KMS-11 (cell line): Measurements from ENCODE around the gene TRIM62.

ENCODE experiments used
- H2AFZ ChIP-seq: fragments of 200-600 bp; sonication (generic); 2 replicates; pipeline ENCODE4 v1.6.1; 2016; ENCODE audit warnings: antibody characterized with exemption, mixed run types, low read depth
- H3K27ac ChIP-seq: fragments of 200-600 bp; sonication (generic); 2 replicates; pipeline ENCODE4 v1.6.1; 2016; ENCODE audit warnings: mild to moderate bottlenecking, mixed run types
- H3K27me3 ChIP-seq: fragments of 200-600 bp; sonication (generic); 2 replicates; pipeline ENCODE4 v1.6.1; 2017; ENCODE audit warnings: mild to moderate bottlenecking, low read depth, mixed run types, moderate library complexity; ENCODE audit not compliant: insufficient read depth
- H3K36me3 ChIP-seq: fragments of 200-600 bp; sonication (generic); 2 replicates; pipeline ENCODE4 v1.6.1; 2017; ENCODE audit warnings: mild to moderate bottlenecking, mixed run types; ENCODE audit not compliant: insufficient read depth
- H3K4me1 ChIP-seq: fragments of 200-600 bp; sonication (generic); 2 replicates; pipeline ENCODE4 v1.6.1; 2016; ENCODE audit warnings: mild to moderate bottlenecking, low read depth, mixed run types; ENCODE audit not compliant: poor library complexity, severe bottlenecking
- H3K4me2 ChIP-seq: fragments of 200-600 bp; sonication (generic); 2 replicates; pipeline ENCODE4 v1.7.0; 2016; ENCODE audit warnings: mild to moderate bottlenecking, mixed run types
- H3K4me3 ChIP-seq: fragments of 200-600 bp; sonication (generic); IDR thresholded peaks from 2 replicates; pipeline ENCODE4 v1.6.1; 2017; ENCODE audit warnings: low read depth, low read length, mixed read lengths; ENCODE audit not compliant: insufficient read depth
- H3K79me2 ChIP-seq: fragments of 200-600 bp; sonication (generic); 2 replicates; pipeline ENCODE4 v1.6.1; 2016; ENCODE audit warnings: low read depth, mixed run types; ENCODE audit not compliant: insufficient read depth
- H3K9ac ChIP-seq: fragments of 200-600 bp; sonication (generic); 2 replicates; pipeline ENCODE4 v1.6.1; 2016; ENCODE audit warnings: mild to moderate bottlenecking, mixed run types
- H4K20me1 ChIP-seq: fragments of 200-600 bp; sonication (generic); 2 replicates; pipeline ENCODE4 v1.6.1; 2016; ENCODE audit warnings: mild to moderate bottlenecking, mixed run types; ENCODE audit not compliant: insufficient read depth
- CTCF ChIP-seq: fragments of 200-600 bp; sonication (generic); conservative IDR thresholded peaks from 2 replicates; pipeline ENCODE4 v1.6.1; 2017; ENCODE audit warnings: low read depth, mild to moderate bottlenecking, antibody characterized with exemption, low read length, moderate library complexity, mixed read lengths

Gene TRIM62

GRCh38 chr1:33176887-33177286 is 5.0 kb downstream of the TRIM62 start:
- Histone ChIP-seq H3K27ac (no peak overlapping the region), H3K79me2 (no peaks in the 10 kb centered on the region), H3K9ac (no peak overlapping the region), H3K4me2 (no peak overlapping the region), H2AFZ (no peak overlapping the region), H3K4me3 (no peak overlapping the region), H3K36me3 (no peaks in the 10 kb centered on the region), H3K4me1 (peaks cover 6% of the 10 kb centered on the region), H3K27me3 (no peaks in the 10 kb centered on the region), H4K20me1 (no peaks in the 10 kb centered on the region)
- TF ChIP-seq CTCF: no peak

GRCh38 chr1:33176362-33176850 is 5.4 kb downstream of the TRIM62 start:
- no peak for TF ChIP-seq CTCF
- no peak overlapping the region for H3K27ac ChIP-seq
- no peak overlapping the region for H3K9ac ChIP-seq
- H3K4me3 ChIP-seq: no peak overlapping the region
- H3K27me3 ChIP-seq: no peaks in the 10 kb centered on the region
- no peaks in the 10 kb centered on the region for H3K79me2 ChIP-seq
- H2AFZ ChIP-seq: no peak overlapping the region
- H4K20me1 ChIP-seq: no peaks in the 10 kb centered on the region
- H3K4me2 ChIP-seq: no peak overlapping the region
- H3K4me1 ChIP-seq: peaks cover 6% of the 10 kb centered on the region
- H3K36me3 ChIP-seq: no peaks in the 10 kb centered on the region

GRCh38 chr1:33175865-33176264 is 6.0 kb downstream of the TRIM62 start:
- Histone ChIP-seq H3K27me3 (no peaks in the 10 kb centered on the region), H3K79me2 (no peaks in the 10 kb centered on the region), H3K4me1 (peaks cover 6% of the 10 kb centered on the region), H3K4me2 (no peak overlapping the region), H3K27ac (no peak overlapping the region), H3K4me3 (no peak overlapping the region), H3K36me3 (no peaks in the 10 kb centered on the region), H4K20me1 (no peaks in the 10 kb centered on the region), H2AFZ (no peak overlapping the region), H3K9ac (no peak overlapping the region)
- TF ChIP-seq CTCF: no peak

GRCh38 chr1:33173091-33173490 is 8.8 kb downstream of the TRIM62 start:
- no peaks in the 10 kb centered on the region for H3K4me1 ChIP-seq
- H3K27me3 ChIP-seq: no peaks in the 10 kb centered on the region
- no peak overlapping the region for H3K9ac ChIP-seq
- TF ChIP-seq CTCF: no peak
- H3K79me2 ChIP-seq: no peaks in the 10 kb centered on the region
- no peaks in the 10 kb centered on the region for H4K20me1 ChIP-seq
- H3K4me2 ChIP-seq: no peak overlapping the region
- no peak overlapping the region for H3K27ac ChIP-seq
- no peak overlapping the region for H2AFZ ChIP-seq
- H3K4me3 ChIP-seq: no peak overlapping the region
- H3K36me3 ChIP-seq: no peaks in the 10 kb centered on the region
